H1 (cell line): ENCODE results near the gene LLGL1. TPM values are rescaled to one million over a fixed set of nuclear protein-coding genes. Genes with fewer than 3 reads are reported as not detected.

Experiments
- ATF3 ChIP-seq: IDR thresholded peaks from 2 replicates; pipeline ENCODE4 v1.6.1; 2011; ENCODE audit warnings: low read depth, mild to moderate bottlenecking, low read length; ENCODE audit not compliant: insufficient read depth
- CHD7 ChIP-seq: fragments of 300-600 bp; sonication (generic); IDR thresholded peaks from 2 replicates; pipeline ENCODE4 v1.7.1; 2012; ENCODE audit warnings: low read length, moderate library complexity, mild to moderate bottlenecking, inconsistent platforms; ENCODE audit not compliant: insufficient replicate concordance
- EGR1 ChIP-seq: IDR thresholded peaks from 2 replicates; pipeline ENCODE4 v1.6.1; 2011; ENCODE audit warnings: low read depth, low read length, borderline replicate concordance
- JUN ChIP-seq: IDR thresholded peaks from 2 replicates; pipeline ENCODE4 v1.6.1; 2011; ENCODE audit warnings: low read depth, mild to moderate bottlenecking, improper control_type of control experiment, low read length
- KDM5A ChIP-seq: fragments of 200-600 bp; IDR thresholded peaks from 2 replicates; pipeline ENCODE4 v1.7.1; 2012; ENCODE audit warnings: mild to moderate bottlenecking, low read length, inconsistent platforms, mixed read lengths
- POLR2AphosphoS5 ChIP-seq: IDR thresholded peaks from 2 replicates; pipeline ENCODE4 v1.6.1; 2011; ENCODE audit warnings: low read depth, low read length
- SP4 ChIP-seq: IDR thresholded peaks from 2 replicates; pipeline ENCODE4 v1.6.1; 2012; ENCODE audit warnings: low read length, inconsistent platforms
- TBP ChIP-seq: IDR thresholded peaks from 2 replicates; pipeline ENCODE4 v1.6.1; 2011; ENCODE audit warnings: low read depth, low read length, improper control_type of control experiment
- polyA plus RNA-seq, 7 experiments: library from polyadenylated mRNA; depleted of rRNA in 3 of 7; stranded (reverse) in 5 of 7; unstranded in 2 of 7; fragments of >200 nt in 5 of 7; fragments of 200-250 nt in 2 of 7; gene quantifications; 1 replicate in 5 of 7; 2 replicates in 1 of 7; 4 replicates in 1 of 7; pipeline versions ENCODE4 v1.2.1 to v1.2.3, GENCODE V29; 2011 to 2013; ENCODE audit warnings: missing spikeins in 2 of 7, mixed read lengths in 2 of 7
- total RNA-seq: library from RNA; stranded (reverse); fragmentation: NEBNext Ultra II Directional; extraction: Animal tissue kit (Norgen Biotek cat#: 25700); gene quantifications from 2 replicates; pipeline ENCODE4 v1.2.1, GENCODE V29; 2021

The LLGL1 gene
- total and polyA plus RNA-seq, 2 of the 8 experiments (the other 6 are each of a cell fraction or from before 2014, with no cell fraction given): 71.3 to 107 TPM

- TF ChIP-seq CHD7 (no peak), KDM5A (no peak), EGR1 (no peak), ATF3 (no peak), JUN (no peak), TBP (no peak), SP4 (no peak), POLR2AphosphoS5 (no peak)
Observed at GRCh38 chr17:18185832-18186626, 39.4 kb upstream of the LLGL1 start (continued).
